Measurements from ENCODE around the gene CLCN4.

Gene CLCN4

GRCh38 chrX:10199212-10199611, 42.4 kb downstream of the CLCN4 start:
- no peak for DNase-seq

- no peak for DNase-seq
Observed at GRCh38 chrX:10203617-10204016, 46.8 kb downstream of the CLCN4 start.

DNA sequence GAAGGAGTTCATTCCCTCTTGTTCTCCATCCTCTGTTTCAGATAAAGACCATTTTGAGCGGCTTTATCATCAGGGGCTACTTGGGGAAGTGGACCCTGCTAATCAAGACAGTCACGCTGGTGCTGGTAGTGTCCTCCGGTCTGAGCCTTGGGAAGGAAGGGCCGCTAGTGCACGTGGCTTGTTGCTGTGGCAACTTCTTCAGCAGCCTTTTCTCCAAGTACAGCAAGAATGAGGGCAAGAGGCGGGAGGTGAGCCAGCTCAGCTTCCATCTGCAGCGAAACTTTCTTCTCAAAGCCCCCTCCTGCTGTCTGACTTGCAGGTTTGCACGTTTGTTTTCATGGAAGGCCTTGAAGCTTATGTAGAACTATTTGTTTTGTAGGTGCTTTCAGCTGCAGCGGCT, 49.5 kb downstream of the CLCN4 start:
- no peak for DNase-seq

DNA sequence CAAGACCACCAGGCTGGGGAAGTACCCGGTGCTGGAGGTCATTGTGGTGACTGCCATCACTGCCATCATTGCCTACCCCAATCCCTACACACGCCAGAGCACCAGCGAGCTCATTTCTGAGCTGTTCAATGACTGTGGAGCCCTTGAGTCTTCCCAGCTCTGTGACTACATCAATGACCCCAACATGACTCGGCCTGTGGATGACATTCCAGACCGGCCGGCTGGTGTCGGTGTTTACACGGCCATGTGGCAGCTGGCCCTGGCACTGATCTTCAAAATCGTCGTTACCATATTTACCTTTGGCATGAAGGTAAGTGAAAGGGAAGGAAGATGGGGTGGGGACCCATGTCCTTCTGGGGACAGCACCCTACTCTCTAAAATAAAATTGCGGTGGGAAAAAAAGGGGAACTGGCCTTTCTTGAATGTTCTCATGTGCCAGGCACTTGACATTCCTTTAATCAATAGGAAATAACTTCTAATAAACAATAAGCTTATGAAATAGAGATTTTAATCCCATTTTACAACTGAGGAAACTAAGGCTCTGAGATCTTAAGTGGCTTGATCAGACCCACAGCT, 51.6 kb downstream of the CLCN4 start:
- no peak for DNase-seq

DNA sequence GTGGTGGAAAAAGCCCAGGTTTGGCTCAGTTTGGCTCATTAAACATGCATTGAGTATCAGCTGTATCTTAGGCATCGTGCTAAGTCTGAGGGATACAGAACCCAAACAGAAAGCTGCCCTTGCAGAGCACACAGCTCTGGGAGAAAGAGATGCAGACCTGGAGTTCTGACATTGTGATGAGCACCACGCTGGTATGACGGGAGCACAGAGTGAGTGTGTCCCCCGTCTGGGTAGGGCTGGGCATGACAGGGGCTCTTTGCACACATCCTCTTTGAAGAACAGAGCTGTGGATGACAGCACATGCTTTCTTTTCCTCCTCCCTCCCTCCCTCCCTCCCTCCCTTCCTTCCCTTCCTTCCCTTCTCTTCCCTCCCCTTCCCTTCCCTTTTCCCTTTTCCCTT, 52.2 kb downstream of the CLCN4 start:
- no peak for DNase-seq

DNA sequence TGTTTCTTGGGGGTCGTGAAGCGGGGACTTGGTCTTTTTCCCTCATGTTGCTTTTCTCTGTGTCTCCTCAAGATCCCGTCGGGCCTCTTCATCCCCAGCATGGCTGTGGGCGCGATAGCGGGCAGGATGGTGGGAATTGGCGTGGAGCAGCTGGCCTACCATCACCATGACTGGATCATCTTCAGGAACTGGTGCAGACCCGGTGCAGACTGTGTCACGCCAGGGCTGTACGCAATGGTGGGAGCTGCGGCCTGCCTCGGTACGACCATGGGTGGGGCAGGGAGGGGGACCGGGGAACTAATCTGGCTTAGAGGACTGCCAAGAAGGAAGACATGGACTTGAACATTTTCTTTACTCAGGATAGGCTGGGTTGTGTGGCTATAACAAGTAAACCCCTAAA, 55.6 kb downstream of the CLCN4 start:
- no peak for DNase-seq

GRCh38 chrX:10213716-10214115, 56.9 kb downstream of the CLCN4 start:
- DNase-seq: no peak

DNA sequence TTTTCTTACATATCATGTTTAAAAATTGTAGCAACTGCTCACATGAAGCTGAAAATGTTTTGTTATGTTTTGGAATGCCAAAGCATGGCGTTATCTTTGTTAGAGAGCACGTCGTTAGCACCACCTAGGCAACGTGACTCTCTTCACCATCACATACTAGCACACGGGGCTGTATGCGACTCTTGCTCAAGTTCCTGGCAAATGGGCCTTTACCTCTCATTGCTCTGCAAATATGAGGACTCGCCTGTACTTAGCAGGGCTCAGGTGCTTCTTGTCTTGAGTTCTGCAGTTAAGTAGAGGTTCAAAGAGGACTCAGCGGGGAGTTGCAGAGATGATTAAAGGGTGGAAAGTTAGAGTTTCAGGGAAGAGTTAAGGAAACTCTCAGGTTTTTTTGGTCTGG, 59.4 kb downstream of the CLCN4 start:
- DNase-seq: no peak

DNA sequence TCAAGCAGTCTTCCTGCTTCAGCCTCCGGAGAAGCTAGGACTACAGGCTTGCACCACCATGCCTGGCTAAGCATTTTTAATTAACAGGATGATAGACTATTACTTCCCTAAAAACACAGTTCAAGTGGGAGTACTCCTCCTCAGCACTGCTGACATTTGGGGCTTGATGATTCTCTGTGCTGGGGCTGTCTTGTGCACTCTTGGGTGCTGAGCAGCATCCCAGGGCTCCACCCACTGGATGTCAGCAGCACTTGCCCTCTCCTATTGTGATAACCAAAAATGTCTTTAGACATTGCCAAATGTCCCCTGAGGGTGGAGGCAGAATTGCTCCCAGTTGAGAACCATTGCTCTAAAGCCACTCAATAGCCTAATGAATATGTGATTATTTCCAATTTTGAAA, 60.4 kb downstream of the CLCN4 start:
- DNase-seq: no peak

DNA sequence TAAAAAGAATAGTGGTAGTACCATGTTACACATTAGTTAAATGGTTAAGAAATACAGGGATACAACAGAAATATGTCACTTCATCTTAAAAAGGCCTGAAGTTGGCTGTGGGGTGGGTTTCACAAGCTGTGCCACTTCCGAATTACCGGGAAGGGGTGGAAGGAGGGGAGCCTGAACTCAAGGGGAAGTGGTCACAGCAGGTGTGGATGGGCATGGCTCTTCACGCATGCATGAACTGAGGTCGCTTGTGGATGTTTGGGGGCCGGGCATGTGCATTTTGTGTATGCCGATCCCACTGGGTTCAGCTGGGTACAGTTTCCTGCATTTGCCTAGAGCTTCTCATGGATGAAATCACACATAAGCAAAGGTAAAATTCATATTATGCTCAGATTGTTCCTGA, 64.9 kb downstream of the CLCN4 start:
- no peak for DNase-seq

GRCh38 chrX:10223276-10223675, 66.5 kb downstream of the CLCN4 start:
- no peak for DNase-seq

DNA sequence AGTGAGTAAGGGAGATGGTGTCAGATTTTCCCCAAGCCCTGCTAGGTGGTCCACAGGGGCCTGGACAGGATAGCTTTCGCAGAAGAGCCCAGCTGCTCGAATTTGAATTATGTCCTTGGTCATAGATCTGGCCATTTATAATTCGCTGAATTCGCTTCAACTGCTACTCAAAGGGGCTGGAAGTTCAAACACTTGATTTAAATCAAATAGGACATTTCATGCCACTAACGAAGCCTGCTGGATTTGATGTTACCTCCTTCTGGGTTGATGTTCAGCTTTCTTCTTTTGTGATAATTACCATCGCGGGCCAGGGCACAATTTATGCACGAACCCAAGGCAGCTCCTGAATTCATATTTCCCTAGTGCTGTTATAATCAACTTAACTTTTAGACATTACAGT, 67.0 kb downstream of the CLCN4 start:
- no peak for DNase-seq

DNA sequence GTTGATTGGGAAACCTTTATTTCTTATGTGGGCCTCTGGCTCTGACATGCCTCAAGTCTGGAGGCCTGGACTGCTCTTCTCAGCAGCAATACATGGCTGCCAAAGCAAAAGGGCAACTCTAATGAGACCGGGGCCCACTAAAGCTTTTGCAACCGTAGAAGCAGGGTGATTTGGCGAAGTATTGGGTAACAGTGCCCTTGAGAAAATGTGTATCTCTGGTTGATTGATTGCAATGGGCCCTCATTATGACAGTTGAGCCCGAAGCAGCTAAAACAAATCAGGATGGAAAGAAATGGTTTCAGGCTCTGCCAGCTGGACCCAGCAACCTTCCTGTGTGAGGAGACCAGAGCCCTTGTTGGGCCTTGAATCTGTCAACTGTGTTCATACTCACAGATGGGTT, 73.4 kb downstream of the CLCN4 start:
- DNase-seq: no peak

DNA sequence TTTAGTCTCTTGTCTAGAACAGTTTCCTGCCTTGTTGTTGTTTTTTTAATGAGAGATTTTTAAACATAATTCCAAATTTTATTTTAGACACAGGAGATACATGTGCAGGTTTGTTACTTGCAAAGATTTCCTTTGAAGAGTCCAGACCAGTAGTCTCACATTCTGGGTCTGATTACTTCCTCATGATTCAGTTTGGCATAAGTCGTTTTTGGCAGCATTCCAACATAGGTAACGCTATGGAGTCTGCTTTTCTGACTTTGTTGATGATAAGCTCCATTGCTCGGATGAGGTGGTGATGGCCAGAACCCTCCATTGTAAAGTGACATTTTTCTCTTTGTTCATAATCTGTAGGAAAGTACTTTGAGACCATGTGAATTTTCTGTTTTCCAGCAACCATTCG, 74.7 kb downstream of the CLCN4 start:
- no peak for DNase-seq

DNA sequence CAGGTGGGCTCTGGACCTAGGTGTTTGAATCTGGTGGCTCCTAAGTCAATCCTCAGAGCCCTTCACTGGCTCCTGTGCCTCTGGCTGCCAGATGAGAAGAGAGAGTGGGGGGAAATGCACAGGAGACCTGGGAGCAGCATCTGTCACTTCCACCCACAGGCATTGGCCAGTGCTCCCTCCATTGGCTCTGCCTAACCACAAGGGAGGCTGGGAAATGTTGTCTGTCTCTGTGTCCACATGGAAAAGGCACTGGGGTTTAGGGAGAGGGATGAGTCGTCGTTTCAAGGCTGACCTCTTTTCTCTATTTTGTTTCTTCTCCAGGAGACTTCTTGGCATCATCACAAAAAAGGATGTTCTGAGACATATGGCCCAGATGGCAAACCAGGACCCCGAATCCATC, 76.4 kb downstream of the CLCN4 start:
- DNase-seq: no peak

- DNase-seq: no peak
Observed at GRCh38 chrX:10233696-10234095, 76.9 kb downstream of the CLCN4 start.

GRCh38 chrX:10235851-10236250, 79.1 kb downstream of the CLCN4 start:
- DNase-seq: no peak

GRCh38 chrX:10237241-10237640, 80.5 kb downstream of the CLCN4 start:
- no peak for DNase-seq

DNA sequence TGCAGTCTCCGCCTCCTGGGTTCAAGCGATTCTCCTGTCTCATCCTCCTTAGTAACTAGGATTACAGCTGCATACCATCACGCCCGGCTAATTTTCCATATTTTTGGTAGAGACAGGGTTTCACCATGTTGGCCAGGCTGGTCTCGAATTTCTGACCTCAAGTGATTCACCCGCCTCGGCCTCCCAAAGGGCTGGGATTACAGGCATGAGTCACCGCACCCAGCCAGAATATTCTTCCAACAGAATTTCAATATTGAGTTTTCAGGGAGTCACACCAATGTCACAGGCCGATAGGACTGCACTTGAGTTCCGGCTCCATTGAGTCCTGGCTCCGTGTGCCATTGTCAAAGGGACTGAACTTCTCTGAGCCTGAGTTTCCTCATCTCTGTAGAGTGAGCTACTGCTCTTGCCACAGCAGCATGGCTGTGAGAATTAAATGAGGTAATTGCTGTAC, 82.9 kb downstream of the CLCN4 start:
- no peak for DNase-seq

- no peak for DNase-seq
Observed at GRCh38 chrX:10240918-10241317, 84.1 kb downstream of the CLCN4 start.

DNA sequence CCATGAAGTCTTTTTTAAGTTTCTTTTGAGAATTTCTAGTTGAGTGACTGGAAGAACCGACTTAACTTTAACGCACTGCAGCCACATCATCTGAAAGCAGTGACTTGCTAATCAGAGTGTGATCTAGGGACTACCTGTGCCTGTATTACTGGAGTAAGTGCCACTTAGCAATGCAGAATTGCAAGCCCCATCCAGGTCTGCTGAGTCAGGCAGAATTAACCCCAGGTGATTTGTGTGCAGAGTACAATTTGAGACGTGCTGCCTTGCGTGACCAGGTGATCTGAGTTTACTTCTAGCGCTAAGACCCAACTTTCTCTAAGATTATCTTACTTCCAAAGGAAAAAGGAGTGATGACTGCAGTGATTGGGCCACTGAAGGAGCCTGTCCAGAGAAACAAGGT, 85.3 kb downstream of the CLCN4 start:
- peak; percentile 12 for DNase-seq

- DNase-seq: no peak
Observed at GRCh38 chrX:10243106-10243505, 86.3 kb downstream of the CLCN4 start.

DNA sequence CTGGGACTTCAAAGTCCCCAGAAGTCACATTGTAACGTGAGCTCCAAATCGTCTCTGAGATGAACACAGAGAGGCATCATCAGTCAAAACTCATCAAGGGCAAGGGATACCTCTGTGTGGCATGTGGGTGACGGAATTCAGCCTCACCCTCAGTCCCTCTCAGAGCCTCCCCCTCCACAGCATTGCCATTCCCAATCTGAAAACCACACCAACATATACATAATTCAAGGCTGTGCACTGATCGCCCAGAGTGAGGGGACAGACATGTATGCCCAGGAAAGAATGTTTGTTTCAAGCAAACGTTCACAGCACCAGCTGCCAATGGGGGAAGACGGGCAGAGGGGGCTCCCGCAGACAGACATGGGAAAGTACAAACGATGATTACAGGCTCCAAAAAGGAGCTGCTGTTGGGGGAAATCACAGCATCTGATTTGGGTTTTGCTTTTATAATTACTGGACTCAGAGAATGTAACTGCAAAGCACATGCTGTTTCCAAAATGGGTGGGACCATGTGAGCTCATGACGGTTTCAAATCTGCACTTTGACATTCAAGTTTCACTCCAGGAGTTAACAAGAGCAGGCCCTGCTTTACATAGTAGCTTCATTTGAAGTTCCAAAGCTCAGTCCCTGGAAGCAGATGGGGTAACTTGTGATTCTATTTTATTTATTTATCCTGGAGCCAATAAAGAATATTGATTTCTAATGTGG, 88.3 kb downstream of the CLCN4 start:
- no peak for DNase-seq

- no peak for DNase-seq
Observed at GRCh38 chrX:10245886-10246285, 89.1 kb downstream of the CLCN4 start.

DNA sequence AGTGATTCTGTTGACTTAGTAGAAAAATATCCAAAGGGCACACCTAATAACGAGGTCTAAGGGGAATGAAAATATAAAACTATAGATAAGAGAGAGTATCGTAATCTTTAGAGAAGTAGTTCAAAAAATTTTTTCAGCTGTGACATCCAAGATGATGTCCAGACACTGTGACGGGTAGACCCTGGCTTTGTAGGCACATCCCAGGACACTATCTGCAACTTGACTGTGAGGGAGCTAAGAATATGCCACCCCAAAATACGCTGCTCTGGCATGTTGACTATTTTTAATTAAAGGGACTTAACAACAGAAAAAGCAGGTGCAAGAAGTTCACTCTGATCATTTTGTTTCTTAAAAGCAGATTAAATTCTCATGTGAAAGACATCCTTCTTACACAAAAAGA, 89.5 kb downstream of the CLCN4 start:
- no peak for DNase-seq

Data from NCI-H510A (cell line).